ENCODE measurements around the gene PIGR. TPM values are rescaled to one million over a fixed set of nuclear protein-coding genes. Genes with fewer than 3 reads are reported as not detected.

Gene PIGR
- total RNA-seq, 1 donor from 2014 or later = 1.00 TPM

DNA sequence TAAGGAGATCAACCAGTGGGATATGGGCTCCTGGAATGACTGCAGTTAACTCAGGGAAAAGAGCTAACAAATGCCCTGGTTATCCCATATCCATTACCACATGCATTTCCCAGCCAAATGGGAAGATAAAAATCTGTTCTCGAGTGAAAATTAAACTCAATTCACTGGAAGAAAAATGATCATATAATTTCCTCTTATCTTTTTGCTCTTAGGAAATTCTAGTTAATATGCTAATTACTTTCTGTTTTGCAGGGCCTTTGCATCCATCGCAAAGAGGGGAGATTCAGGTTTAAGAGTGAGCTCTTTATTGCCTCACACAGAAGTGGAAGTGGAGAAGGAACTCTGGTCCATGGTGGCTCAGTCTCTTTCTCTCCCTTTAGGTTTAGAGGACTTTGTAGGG lies 52.9 kb downstream of the PIGR start:
- ATAC-seq (ENCODE audit: low read depth) (no peak), DNase-seq (no peak)
- no peaks in the 10 kb centered on the region for H3K36me3 Mint-ChIP-seq (ENCODE audit: low read depth)
- H3K27ac Mint-ChIP-seq = no peak overlapping the region
- ChIA-PET POLR2A (no interaction called here), CTCF (interaction anchor here (0.9 kb wide), 1 partner anchor 19 kb away, joined by 6 read pairs; no protein-coding TSS in a partner anchor)
- intact Hi-C loops (cut with micrococcal nuclease) = no loop called here
- H3K27me3 Mint-ChIP-seq = no peaks in the 10 kb centered on the region
- peaks cover 9% of the 10 kb centered on the region for H3K4me1 Mint-ChIP-seq
- no peaks in the 10 kb centered on the region for H3K9me3 Mint-ChIP-seq
- H3K4me3 Mint-ChIP-seq = no peak overlapping the region
- TF ChIP-seq CTCF (IDR thresholded peaks at IDR 0.05) = no peak

GRCh38 chr1:206892351-206892984 lies 53.8 kb downstream of the PIGR start:
- H3K36me3 Mint-ChIP-seq (ENCODE audit: low read depth) = no peaks in the 10 kb centered on the region
- H3K4me3 Mint-ChIP-seq = no peak overlapping the region
- H3K4me1 Mint-ChIP-seq = peaks cover 9% of the 10 kb centered on the region
- POLR2A ChIA-PET = no interaction called here
- no peak for ATAC-seq (ENCODE audit: low read depth)
- H3K27ac Mint-ChIP-seq = no peak overlapping the region
- no peaks in the 10 kb centered on the region for H3K27me3 Mint-ChIP-seq
- intact Hi-C loops (cut with micrococcal nuclease) = no loop called here
- no peak for DNase-seq
- no peak for TF ChIP-seq CTCF (IDR thresholded peaks at IDR 0.05)
- CTCF ChIA-PET = no interaction called here
- H3K9me3 Mint-ChIP-seq = no peaks in the 10 kb centered on the region

GRCh38 chr1:206891412-206891811 lies 54.9 kb downstream of the PIGR start:
- Mint-ChIP-seq H3K9me3 (no peaks in the 10 kb centered on the region), H3K4me1 (peaks cover 9% of the 10 kb centered on the region), H3K36me3 (ENCODE audit: low read depth) (no peaks in the 10 kb centered on the region), H3K27me3 (no peaks in the 10 kb centered on the region), H3K4me3 (no peak overlapping the region), H3K27ac (no peak overlapping the region)
- no peak for DNase-seq
- intact Hi-C loops (cut with micrococcal nuclease) = no loop called here
- ATAC-seq (ENCODE audit: low read depth) = no peak
- TF ChIP-seq CTCF (IDR thresholded peaks at IDR 0.05) = no peak
- ChIA-PET POLR2A (no interaction called here), CTCF (interaction anchor here (0.9 kb wide), 1 partner anchor 41 kb away, joined by 3 read pairs; no protein-coding TSS in a partner anchor)

DNA sequence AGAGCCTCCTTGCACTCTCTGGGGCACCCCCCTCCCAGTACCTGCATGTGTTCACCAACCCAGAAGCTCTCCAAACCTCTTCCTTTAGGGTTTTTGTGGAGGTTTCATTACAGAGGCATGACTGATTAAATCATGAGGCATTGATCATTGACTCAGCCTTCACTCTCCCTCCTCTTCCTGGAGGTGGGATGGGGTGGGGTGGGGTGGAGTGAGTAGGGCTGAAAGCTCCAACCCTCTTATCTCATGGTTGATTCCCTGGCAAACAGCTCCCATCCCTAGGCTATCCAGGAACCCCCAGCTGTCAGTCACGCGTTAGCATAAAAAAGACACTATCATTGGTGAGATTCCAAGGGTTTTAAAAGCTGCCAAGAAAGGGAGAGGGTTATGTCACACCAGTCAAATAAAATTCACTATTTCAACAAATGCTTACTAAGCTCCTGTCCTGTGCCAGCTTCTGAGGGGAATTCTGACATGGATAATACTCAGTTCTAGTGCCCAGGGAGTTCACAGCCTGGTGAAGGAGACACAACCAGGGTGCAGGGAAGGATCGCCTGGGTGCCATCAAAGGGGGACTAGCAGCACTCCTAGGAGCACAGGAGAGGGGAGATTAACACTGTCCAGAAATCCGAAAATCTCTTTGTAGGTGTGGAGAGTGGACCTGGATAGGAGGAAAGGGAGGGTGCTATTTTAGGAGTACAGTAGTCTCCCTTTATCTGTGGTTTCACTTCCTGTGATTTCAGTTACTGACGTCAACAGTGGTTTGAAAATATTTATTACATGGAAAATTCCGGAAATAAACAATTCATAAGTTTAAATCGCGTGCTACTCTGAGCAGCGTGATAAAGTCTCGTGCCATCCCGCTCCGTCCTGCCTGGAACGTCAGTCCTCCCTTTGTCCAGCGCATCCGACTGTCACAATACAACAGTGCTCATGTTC lies 55.9 kb downstream of the PIGR start:
- Mint-ChIP-seq H3K4me3 (no peak overlapping the region), H3K27ac (no peak overlapping the region), H3K36me3 (ENCODE audit: low read depth) (no peaks in the 10 kb centered on the region), H3K4me1 (peaks cover 9% of the 10 kb centered on the region), H3K9me3 (no peaks in the 10 kb centered on the region), H3K27me3 (peaks cover 1% of the 10 kb centered on the region)
- DNase-seq (no peak), ATAC-seq (ENCODE audit: low read depth) (no peak)
- no peak for TF ChIP-seq CTCF (IDR thresholded peaks at IDR 0.05)
- CTCF ChIA-PET = no interaction called here
- intact Hi-C loops (cut with micrococcal nuclease) = no loop called here
- POLR2A ChIA-PET = no interaction called here

- intact Hi-C loops (cut with micrococcal nuclease) = no loop called here
- peaks cover 7% of the 10 kb centered on the region for H3K4me1 Mint-ChIP-seq
- CTCF ChIA-PET = interaction anchor here (1.0 kb wide), 1 partner anchor 22 kb away, joined by 3 read pairs; no protein-coding TSS in a partner anchor
- peaks cover 3% of the 10 kb centered on the region for H3K27me3 Mint-ChIP-seq
- no peaks in the 10 kb centered on the region for H3K9me3 Mint-ChIP-seq
- POLR2A ChIA-PET = no interaction called here
- no peak overlapping the region for H3K27ac Mint-ChIP-seq
- no peak for DNase-seq
- no peaks in the 10 kb centered on the region for H3K36me3 Mint-ChIP-seq (ENCODE audit: low read depth)
- TF ChIP-seq CTCF (IDR thresholded peaks at IDR 0.05) = no peak
- no peak for ATAC-seq (ENCODE audit: low read depth)
- no peak overlapping the region for H3K4me3 Mint-ChIP-seq
Measured at GRCh38 chr1:206887701-206888100, 58.6 kb downstream of the PIGR start.
